ENCODE results near the gene RBBP8.
"Not testable (repeated sequence)": the region's sequence is repeated elsewhere in the genome, so short reads cannot be mapped to it uniquely, and the experiment has no call there.

Gene RBBP8

GRCh38 chr18:22946217-22946616, 13.1 kb downstream of the RBBP8 start:
- DNase-seq, result no peak

GRCh38 chr18:22946846-22947245, 13.7 kb downstream of the RBBP8 start:
- no peak for DNase-seq

GRCh38 chr18:22951823-22952222, 18.7 kb downstream of the RBBP8 start:
- no peak for DNase-seq

- DNase-seq, result no peak
Observed at GRCh38 chr18:22952525-22952924, 19.4 kb downstream of the RBBP8 start.

- not testable (repeated sequence) for DNase-seq
Observed at GRCh38 chr18:22953982-22954381, 20.9 kb downstream of the RBBP8 start.

GRCh38 chr18:22956226-22956625, 23.1 kb downstream of the RBBP8 start:
- no peak for DNase-seq

- no peak for DNase-seq
Observed at GRCh38 chr18:22961156-22961555, 28.0 kb downstream of the RBBP8 start.

- no peak for DNase-seq
Observed at GRCh38 chr18:22962004-22962403, 28.9 kb downstream of the RBBP8 start.

GRCh38 chr18:22964116-22964515, 31.0 kb downstream of the RBBP8 start:
- DNase-seq, result no peak

GRCh38 chr18:22964722-22965121, 31.6 kb downstream of the RBBP8 start:
- no peak for DNase-seq

- DNase-seq, result no peak
Observed at GRCh38 chr18:22971038-22971437, 37.9 kb downstream of the RBBP8 start.

GRCh38 chr18:22974001-22974400, 40.9 kb downstream of the RBBP8 start:
- DNase-seq, result no peak

GRCh38 chr18:22974707-22975106, 41.6 kb downstream of the RBBP8 start:
- DNase-seq, result no peak

- DNase-seq, result no peak
Observed at GRCh38 chr18:22975508-22975907, 42.4 kb downstream of the RBBP8 start.

GRCh38 chr18:22977847-22978701, 44.9 kb downstream of the RBBP8 start:
- DNase-seq, result no peak

GRCh38 chr18:22980394-22980793, 47.3 kb downstream of the RBBP8 start:
- no peak for DNase-seq

GRCh38 chr18:22981274-22982133, 48.4 kb downstream of the RBBP8 start:
- no peak for DNase-seq

- no peak for DNase-seq
Observed at GRCh38 chr18:22983175-22983574, 50.0 kb downstream of the RBBP8 start.

GRCh38 chr18:22985250-22985649, 52.1 kb downstream of the RBBP8 start:
- DNase-seq, result no peak

GRCh38 chr18:22987547-22988189, 54.5 kb downstream of the RBBP8 start:
- DNase-seq, result no peak

- no peak for DNase-seq
Observed at GRCh38 chr18:22988208-22988607, 55.1 kb downstream of the RBBP8 start.

- no peak for DNase-seq
Observed at GRCh38 chr18:22998344-22998743, 65.2 kb downstream of the RBBP8 start.

GRCh38 chr18:22999212-22999611, 66.1 kb downstream of the RBBP8 start:
- DNase-seq, result no peak
